Kidney (tissue), 14 donors: ENCODE data around the gene RALGDS. TPM values are rescaled to one million over a fixed set of nuclear protein-coding genes. Genes with fewer than 3 reads are reported as not detected.

ENCODE experiments used
- DNase-seq, 5 donors: peaks; one replicate each; pipeline ENCODE4 v3.0.0-alpha.2; 2013 to 2020
- FAIRE-seq: peaks from 2 replicates; lab custom pipeline; 2012; peaks lifted over from hg19 to GRCh38; lab: Jason Lieb, UNC
- H3K27ac ChIP-seq, 2 donors: one replicate each; pipeline ENCODE4 v1.7.0; 2013; ENCODE audit warnings: low read depth in 2 of 2, low read length in 2 of 2, inconsistent platforms in 1 of 2
- H3K27me3 ChIP-seq: one replicate; pipeline ENCODE4 v1.7.1; 2013; ENCODE audit warnings: low read length, inconsistent platforms; ENCODE audit not compliant: control insufficient read depth, insufficient read depth
- H3K36me3 ChIP-seq, 3 donors: one replicate each; pipeline versions ENCODE4 v1.7.0 to v1.7.1; 2013; ENCODE audit warnings: low read length in 3 of 3, control low read depth in 1 of 3, inconsistent platforms in 1 of 3; ENCODE audit not compliant: insufficient read depth in 3 of 3, control insufficient read depth in 2 of 3
- H3K4me1 ChIP-seq, 3 donors: one replicate each; pipeline versions ENCODE4 v1.7.0 to v1.7.1; 2013; ENCODE audit warnings: low read length in 3 of 3, inconsistent platforms in 1 of 3, low read depth in 1 of 3; ENCODE audit not compliant: control insufficient read depth in 2 of 3, insufficient read depth in 2 of 3
- H3K4me3 ChIP-seq, 3 donors: one replicate each; pipeline versions ENCODE4 v1.7.0 to v1.8.1; 2013; ENCODE audit warnings: low read length in 3 of 3, control low read depth in 1 of 3, inconsistent platforms in 1 of 3
- H3K9ac ChIP-seq, 3 donors: one replicate each; pipeline versions ENCODE4 v1.7.0 to v1.7.1; 2013; ENCODE audit warnings: low read length in 3 of 3, control low read depth in 1 of 3, inconsistent platforms in 1 of 3
- H3K9me3 ChIP-seq, 3 donors: one replicate each; pipeline versions ENCODE4 v1.7.0 to v1.7.1; 2013; ENCODE audit warnings: low read length in 3 of 3, control low read depth in 1 of 3, inconsistent platforms in 1 of 3; ENCODE audit not compliant: control insufficient read depth in 2 of 3, insufficient read depth in 1 of 3
- intact Hi-C: fragments of 100-400 bp; cut with DNase I; formaldehyde crosslinking; loops from one replicate; pipeline ENCODE4 v1.11.1; 2022
- polyA plus RNA-seq: library from polyadenylated mRNA; stranded (reverse); fragments of 350-450 nt; fragmentation: Illumina TruSeq; extraction: RNeasy Lipid Tissue Mini Kit (QIAGEN cat#74804); gene quantifications from one replicate; pipeline ENCODE4 v1.2.3, GENCODE V29; 2014; ENCODE audit warnings: low read depth, low replicate concordance; ENCODE audit not compliant: insufficient read depth
- total RNA-seq: library from RNA; stranded (reverse); fragmentation: NEBNext Ultra II Directional; extraction: Animal tissue kit (Norgen Biotek cat#: 25700); gene quantifications from one replicate; pipeline ENCODE4 v1.2.1, GENCODE V29; 2021
- TF ChIP-seq, protein P1 (sequence below): IDR thresholded peaks from 3 replicates; pipeline ENCODE4 v1.5.1; 2012; ENCODE audit warnings: mild to moderate bottlenecking, moderate library complexity, borderline replicate concordance; ENCODE audit not compliant: insufficient read depth; ENCODE audit errors: extremely low read depth
- donor health status: control.
- donor health status: control.
- donor health status: control.
- donor health status: control.
- donor health status: control.
- donor health status: DM: yes; HTN: yes; CAD: no.
- donor health status: Normal renal cell carcinoma (clear cell type).

Gene RALGDS
- total and polyA plus RNA-seq, 2 donors from 2014 or later = 13.0 to 43.3 TPM

DNA sequence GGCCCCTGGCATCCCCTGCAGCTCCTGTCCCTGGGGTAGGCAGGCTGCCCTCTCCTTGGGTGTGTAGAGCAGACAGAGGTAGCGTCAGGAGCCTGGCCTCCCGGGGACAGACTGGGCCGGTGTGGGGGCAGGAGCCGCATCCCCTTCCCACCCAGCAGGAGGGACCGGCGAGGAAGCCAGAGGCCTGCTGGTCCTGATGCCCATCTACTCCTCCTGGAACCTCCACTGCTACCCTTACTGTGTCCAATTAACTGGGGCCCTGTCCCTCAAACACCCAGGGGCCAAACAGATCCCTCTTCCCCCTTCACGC, 15.6 kb downstream of the RALGDS start:
- TF ChIP-seq, protein P1, sequence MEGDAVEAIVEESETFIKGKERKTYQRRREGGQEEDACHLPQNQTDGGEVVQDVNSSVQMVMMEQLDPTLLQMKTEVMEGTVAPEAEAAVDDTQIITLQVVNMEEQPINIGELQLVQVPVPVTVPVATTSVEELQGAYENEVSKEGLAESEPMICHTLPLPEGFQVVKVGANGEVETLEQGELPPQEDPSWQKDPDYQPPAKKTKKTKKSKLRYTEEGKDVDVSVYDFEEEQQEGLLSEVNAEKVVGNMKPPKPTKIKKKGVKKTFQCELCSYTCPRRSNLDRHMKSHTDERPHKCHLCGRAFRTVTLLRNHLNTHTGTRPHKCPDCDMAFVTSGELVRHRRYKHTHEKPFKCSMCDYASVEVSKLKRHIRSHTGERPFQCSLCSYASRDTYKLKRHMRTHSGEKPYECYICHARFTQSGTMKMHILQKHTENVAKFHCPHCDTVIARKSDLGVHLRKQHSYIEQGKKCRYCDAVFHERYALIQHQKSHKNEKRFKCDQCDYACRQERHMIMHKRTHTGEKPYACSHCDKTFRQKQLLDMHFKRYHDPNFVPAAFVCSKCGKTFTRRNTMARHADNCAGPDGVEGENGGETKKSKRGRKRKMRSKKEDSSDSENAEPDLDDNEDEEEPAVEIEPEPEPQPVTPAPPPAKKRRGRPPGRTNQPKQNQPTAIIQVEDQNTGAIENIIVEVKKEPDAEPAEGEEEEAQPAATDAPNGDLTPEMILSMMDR = no peak

DNA sequence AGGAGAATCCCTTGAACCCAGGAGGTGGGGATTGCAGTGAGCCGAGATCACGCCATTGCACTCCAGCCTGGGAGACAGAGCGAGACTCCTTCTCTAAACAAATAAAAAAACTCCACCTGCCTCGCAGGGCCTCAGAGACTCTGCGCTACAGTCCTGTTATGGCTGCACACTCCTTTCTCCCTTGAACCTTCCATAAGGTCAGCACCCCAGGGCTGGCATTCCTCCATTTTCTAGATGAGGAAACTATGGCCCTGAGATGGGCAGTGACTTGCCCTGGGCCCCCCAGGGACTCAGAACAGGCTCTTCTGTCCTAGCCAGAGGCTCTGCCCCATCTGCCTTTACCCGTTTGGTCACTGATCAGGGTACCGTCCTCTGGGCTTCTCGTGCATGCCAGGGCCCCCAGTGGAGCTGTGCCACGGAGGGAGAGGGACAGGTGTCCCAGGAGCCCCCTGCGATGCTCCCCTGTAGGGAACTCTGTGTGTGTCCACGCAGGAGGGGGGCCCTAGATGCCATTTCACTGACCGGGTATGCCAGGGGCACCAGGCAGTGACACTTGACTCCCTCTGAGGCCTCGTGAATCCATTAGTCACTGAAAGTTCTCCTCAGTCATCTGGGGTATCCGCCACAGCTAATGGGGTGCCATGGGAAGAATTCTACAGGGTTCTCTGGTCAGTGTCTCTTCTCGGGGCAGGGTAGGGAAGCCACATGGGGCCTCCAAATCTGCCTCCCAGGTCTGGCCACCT, 16.2 kb downstream of the RALGDS start:
- DNase-seq (peak in 2 of 5 donors; percentile 19 to 55), FAIRE-seq (no peak)
- intact Hi-C loops = loop anchor here (5.0 kb wide), 1 partner anchor 37 kb away; no protein-coding TSS in a partner anchor
- Histone ChIP-seq H3K27me3 (no peaks in the 10 kb centered on the region), H3K27ac (no peak overlapping the region), H3K4me1 (no peaks in the 10 kb centered on the region), H3K9ac (no peak overlapping the region), H3K9me3 (no peaks in the 10 kb centered on the region), H3K36me3 (peaks cover 0 to 56% (median 27%) of the 10 kb centered on the region in 3 donors), H3K4me3 (no peak overlapping the region)
- TF ChIP-seq, protein P1 = no peak

More for the DNA sequence above, 15.6 kb downstream of the RALGDS start:
- Histone ChIP-seq H3K4me3 (no peak overlapping the region), H3K27ac (no peak overlapping the region), H3K36me3 (peaks cover 0 to 56% (median 24%) of the 10 kb centered on the region in 3 donors), H3K9me3 (no peaks in the 10 kb centered on the region), H3K27me3 (no peaks in the 10 kb centered on the region), H3K4me1 (no peaks in the 10 kb centered on the region), H3K9ac (no peak overlapping the region)
- peak in 2 of 5 donors; percentile 26 to 54 for DNase-seq
- intact Hi-C loops = no loop called here
- FAIRE-seq = no peak

DNA sequence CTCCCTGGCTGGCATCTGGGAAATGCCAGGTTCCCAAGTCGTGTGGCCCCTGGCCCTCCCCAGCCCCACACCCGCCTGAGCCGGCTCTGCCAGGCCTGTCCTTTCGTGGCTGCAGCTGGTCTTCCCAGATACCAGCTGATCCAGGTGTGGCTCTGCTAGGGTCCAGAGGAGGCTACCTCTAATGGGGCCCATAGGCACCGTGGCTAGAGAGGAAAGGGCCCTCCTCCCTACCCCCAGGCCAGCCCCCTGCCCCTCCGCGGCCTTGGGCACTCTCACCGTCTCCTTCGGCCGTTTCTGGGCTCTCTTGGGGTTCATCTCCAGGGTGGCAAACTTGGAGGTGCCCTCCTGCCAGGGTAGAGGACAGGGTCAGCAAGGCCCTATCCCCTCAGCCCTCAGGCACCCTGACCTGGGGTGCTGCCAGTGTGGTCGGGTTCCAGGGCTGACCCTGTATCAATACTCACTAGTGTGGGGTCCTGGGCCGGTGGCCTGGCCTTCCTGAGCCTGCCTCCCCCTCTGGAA, 17.0 kb downstream of the RALGDS start:
- Histone ChIP-seq H3K9ac (no peak overlapping the region), H3K4me1 (no peaks in the 10 kb centered on the region), H3K9me3 (no peaks in the 10 kb centered on the region), H3K4me3 (no peak overlapping the region), H3K36me3 (peaks cover 2 to 53% (median 29%) of the 10 kb centered on the region in 3 donors), H3K27me3 (no peaks in the 10 kb centered on the region), H3K27ac (no peak overlapping the region)
- TF ChIP-seq, protein P1 = no peak
- DNase-seq (peak in 2 of 5 donors; percentile 37 to 68), FAIRE-seq (no peak)
- intact Hi-C loops = loop anchor here (5.0 kb wide), 1 partner anchor 38 kb away; no protein-coding TSS in a partner anchor
